Activated CD4-positive, alpha-beta memory T cell treated with anti-CD3 and anti-CD28 coated beads, Interleukin-2, amount 10 ng/mL, durations not matched to agents 7 days and 5 days (primary cell): ENCODE measurements around the gene ITPR1. TPM values are rescaled to one million over a fixed set of nuclear protein-coding genes. Genes with fewer than 3 reads are reported as not detected.

Experiments used
- CTCF ChIA-PET: fragments of 350-600 bp; sonication (Branson Sonifier 250); formaldehyde crosslinking; loops from one replicate; lab custom pipeline; 2021; ENCODE audit warnings: antibody characterized with exemption, inconsistent platforms; lab: Charles Lee
- POLR2A ChIA-PET: fragments of 350-600 bp; sonication (Branson Sonifier 250); formaldehyde crosslinking; loops from one replicate; lab custom pipeline; 2021; ENCODE audit warnings: antibody characterized with exemption; lab: Charles Lee
- DNase-seq: peaks from one replicate; pipeline ENCODE4 v3.0.0-alpha.2; 2020
- H3K27ac Mint-ChIP-seq: one replicate; pipeline ENCODE4 v1.8.0; 2021; ENCODE audit warnings: mild to moderate bottlenecking, mixed read lengths
- H3K27me3 Mint-ChIP-seq: one replicate; pipeline ENCODE4 v1.8.0; 2021; ENCODE audit warnings: mixed read lengths
- H3K36me3 Mint-ChIP-seq: one replicate; pipeline ENCODE4 v1.8.0; 2021; ENCODE audit warnings: low read depth, mixed read lengths
- H3K4me1 Mint-ChIP-seq: one replicate; pipeline ENCODE4 v1.8.0; 2021; ENCODE audit warnings: mixed read lengths
- H3K4me3 Mint-ChIP-seq: one replicate; pipeline ENCODE4 v1.8.0; 2021; ENCODE audit warnings: mild to moderate bottlenecking, mixed read lengths
- H3K9me3 Mint-ChIP-seq: one replicate; pipeline ENCODE4 v1.8.0; 2021; ENCODE audit warnings: mixed read lengths
- total RNA-seq, 2 experiments: library from RNA; stranded (reverse); gene quantifications; one replicate each; pipeline ENCODE4 v1.2.3, GENCODE V29; 2021

The ITPR1 gene
- total RNA-seq, 2 experiments from 2014 or later: 59.6 to 64.3 TPM

GRCh38 chr3:4809922-4810321 lies 316.8 kb downstream of the ITPR1 start:
- H3K27me3 Mint-ChIP-seq: no peaks in the 10 kb centered on the region
- no peaks in the 10 kb centered on the region for H3K9me3 Mint-ChIP-seq
- H3K27ac Mint-ChIP-seq: peak overlapping the region; percentile 37
- peaks cover 76% of the 10 kb centered on the region for H3K36me3 Mint-ChIP-seq
- no peak for DNase-seq
- no peak overlapping the region for H3K4me3 Mint-ChIP-seq
- ChIA-PET CTCF (interaction anchor here (0.7 to 1.6 kb wide), 9 partner anchors 12 to 212 kb away, joined by 3 to 7 read pairs (median 3); no protein-coding TSS in a partner anchor), POLR2A (interaction anchor here (0.9 to 1.4 kb wide), 2 partner anchors 15 to 169 kb away, joined by 4 to 5 read pairs; partner anchors contain the start of gene BHLHE40)
- H3K4me1 Mint-ChIP-seq: peaks cover 54% of the 10 kb centered on the region

DNA sequence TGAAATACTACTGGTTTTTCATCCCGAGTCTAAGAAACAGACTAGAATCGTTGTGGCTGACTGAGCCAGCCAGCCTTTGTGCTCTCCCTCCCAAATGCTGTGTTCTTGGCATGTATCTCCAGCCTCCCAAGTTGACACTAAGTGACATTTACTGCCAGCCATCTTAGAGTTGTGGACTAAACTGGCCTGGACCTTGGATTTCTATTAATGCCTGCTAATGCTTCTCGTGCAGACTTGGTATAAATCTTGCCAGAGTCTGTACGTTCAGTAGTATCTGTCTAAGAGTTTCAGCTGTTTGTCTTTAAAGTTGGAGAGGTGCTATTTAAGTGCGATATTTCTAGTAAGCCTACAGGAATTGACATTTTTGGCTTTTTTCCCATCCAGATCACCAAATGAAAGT lies 319.4 kb downstream of the ITPR1 start:
- POLR2A ChIA-PET: interaction anchor here (1.3 kb wide), 1 partner anchor 9 kb away, joined by 3 read pairs; no protein-coding TSS in a partner anchor
- Mint-ChIP-seq H3K36me3 (peaks cover 79% of the 10 kb centered on the region), H3K9me3 (peaks cover 5% of the 10 kb centered on the region), H3K4me1 (peaks cover 29% of the 10 kb centered on the region), H3K4me3 (no peak overlapping the region), H3K27ac (no peak overlapping the region), H3K27me3 (no peaks in the 10 kb centered on the region)
- CTCF ChIA-PET: interaction anchor here (0.9 kb wide), 1 partner anchor 167 kb away, joined by 3 read pairs; no protein-coding TSS in a partner anchor
- no peak for DNase-seq

DNA sequence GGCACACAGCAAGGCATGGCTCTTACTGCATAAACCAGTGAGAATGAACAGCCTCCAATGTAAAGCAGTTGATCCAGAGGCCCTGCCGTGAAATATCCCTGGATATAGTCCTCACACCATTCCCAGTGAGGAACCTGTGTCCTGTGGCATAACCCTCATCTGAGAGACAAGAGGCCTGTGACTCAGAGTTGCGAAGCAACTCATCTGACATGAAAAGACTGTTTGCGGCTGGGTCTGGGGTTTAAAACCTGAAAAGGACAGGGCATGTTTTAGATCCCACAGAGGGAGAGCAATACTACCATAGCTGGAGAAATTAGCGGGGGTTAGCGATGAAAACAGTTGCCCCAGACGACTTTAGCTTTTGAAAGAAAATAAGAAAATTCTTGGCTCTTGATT lies 320.8 kb downstream of the ITPR1 start:
- Mint-ChIP-seq H3K27me3 (no peaks in the 10 kb centered on the region), H3K4me3 (no peak overlapping the region), H3K27ac (no peak overlapping the region), H3K4me1 (peaks cover 17% of the 10 kb centered on the region), H3K36me3 (peaks cover 79% of the 10 kb centered on the region), H3K9me3 (peaks cover 5% of the 10 kb centered on the region)
- ChIA-PET CTCF (no interaction called here), POLR2A (interaction anchor here (1.7 kb wide), 1 partner anchor 12 kb away, joined by 5 read pairs; no protein-coding TSS in a partner anchor)
- DNase-seq: no peak

GRCh38 chr3:4814305-4814903 lies 321.3 kb downstream of the ITPR1 start:
- H3K36me3 Mint-ChIP-seq: peaks cover 82% of the 10 kb centered on the region
- H3K27me3 Mint-ChIP-seq: no peaks in the 10 kb centered on the region
- H3K4me1 Mint-ChIP-seq: peaks cover 18% of the 10 kb centered on the region
- H3K4me3 Mint-ChIP-seq: no peak overlapping the region
- H3K9me3 Mint-ChIP-seq: peaks cover 5% of the 10 kb centered on the region
- ChIA-PET POLR2A (interaction anchor here (1.7 kb wide), 1 partner anchor 11 kb away, joined by 5 read pairs; no protein-coding TSS in a partner anchor), CTCF (no interaction called here)
- DNase-seq: no peak
- H3K27ac Mint-ChIP-seq: no peak overlapping the region

GRCh38 chr3:4814904-4815574 lies 321.9 kb downstream of the ITPR1 start:
- no peak for DNase-seq
- H3K4me3 Mint-ChIP-seq: no peak overlapping the region
- POLR2A ChIA-PET: interaction anchor here (1.7 kb wide), 1 partner anchor 11 kb away, joined by 5 read pairs; no protein-coding TSS in a partner anchor
- peaks cover 16% of the 10 kb centered on the region for H3K4me1 Mint-ChIP-seq
- peaks cover 82% of the 10 kb centered on the region for H3K36me3 Mint-ChIP-seq
- no peaks in the 10 kb centered on the region for H3K27me3 Mint-ChIP-seq
- H3K9me3 Mint-ChIP-seq: peaks cover 5% of the 10 kb centered on the region
- H3K27ac Mint-ChIP-seq: no peak overlapping the region
- CTCF ChIA-PET: interaction anchor here (0.8 kb wide), 1 partner anchor 9 kb away, joined by 3 read pairs; no protein-coding TSS in a partner anchor

- POLR2A ChIA-PET: interaction anchor here (1.0 kb wide), 1 partner anchor 163 kb away, joined by 3 read pairs; the partner anchor contains the start of gene BHLHE40
Observed at GRCh38 chr3:4816306-4816705, 323.2 kb downstream of the ITPR1 start.

DNA sequence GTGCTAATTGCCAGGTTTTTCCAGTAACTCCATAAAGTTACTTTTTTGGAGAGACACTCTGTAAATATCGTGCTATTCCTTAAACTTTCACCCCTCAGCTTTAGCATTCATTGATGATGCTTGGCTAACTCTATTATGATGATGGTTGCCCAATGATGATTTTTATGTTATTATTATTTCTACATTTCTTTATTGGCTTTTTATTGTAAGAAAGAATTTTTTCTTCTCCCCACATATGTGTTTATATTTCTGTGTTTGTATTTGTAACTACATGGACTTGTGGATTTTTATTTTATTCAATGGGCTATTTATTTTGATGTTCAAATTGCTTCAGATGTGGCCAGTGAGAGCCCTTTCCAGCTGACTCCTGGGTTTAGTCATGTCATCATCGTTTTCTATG lies 323.6 kb downstream of the ITPR1 start:
- ChIA-PET CTCF (no interaction called here), POLR2A (interaction anchor here (1.0 kb wide), 2 partner anchors 14 to 163 kb away, joined by 3 read pairs; partner anchors contain the start of gene BHLHE40)
- Mint-ChIP-seq H3K36me3 (peaks cover 81% of the 10 kb centered on the region), H3K4me1 (peaks cover 22% of the 10 kb centered on the region), H3K9me3 (peaks cover 5% of the 10 kb centered on the region), H3K4me3 (no peak overlapping the region), H3K27ac (no peak overlapping the region), H3K27me3 (no peaks in the 10 kb centered on the region)
- DNase-seq: no peak

More at GRCh38 chr3:4816306-4816705, 323.2 kb downstream of the ITPR1 start:
- H3K36me3 Mint-ChIP-seq: peaks cover 81% of the 10 kb centered on the region
- H3K4me3 Mint-ChIP-seq: no peak overlapping the region
- H3K4me1 Mint-ChIP-seq: peaks cover 18% of the 10 kb centered on the region
- CTCF ChIA-PET: interaction anchor here (0.8 kb wide), 1 partner anchor 10 kb away, joined by 3 read pairs; no protein-coding TSS in a partner anchor
- peaks cover 5% of the 10 kb centered on the region for H3K9me3 Mint-ChIP-seq
- no peak overlapping the region for H3K27ac Mint-ChIP-seq
- DNase-seq: no peak
- H3K27me3 Mint-ChIP-seq: no peaks in the 10 kb centered on the region

DNA sequence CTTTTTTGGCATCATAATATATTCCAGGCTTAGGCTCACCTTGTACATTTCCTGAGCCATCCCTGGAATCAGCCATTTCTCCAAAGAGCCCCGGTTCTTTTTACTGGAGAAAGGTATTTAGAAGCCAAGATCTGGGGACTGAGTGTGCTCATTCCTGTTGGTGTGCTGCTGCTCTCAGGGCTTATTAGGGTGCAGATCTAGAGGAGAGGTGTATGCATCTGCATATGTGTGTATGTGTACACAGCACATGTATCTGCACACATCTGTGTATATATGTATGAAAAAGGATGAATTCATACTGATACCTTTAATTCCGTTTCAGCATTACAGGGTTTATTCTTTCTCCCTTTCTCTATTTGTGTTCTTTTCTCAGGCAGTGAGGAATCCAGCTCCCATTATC lies 324.0 kb downstream of the ITPR1 start:
- Mint-ChIP-seq H3K27ac (no peak overlapping the region), H3K4me3 (no peak overlapping the region), H3K27me3 (no peaks in the 10 kb centered on the region), H3K36me3 (peaks cover 83% of the 10 kb centered on the region), H3K4me1 (peaks cover 26% of the 10 kb centered on the region), H3K9me3 (peaks cover 5% of the 10 kb centered on the region)
- DNase-seq: no peak
- ChIA-PET CTCF (no interaction called here), POLR2A (interaction anchor here (1.0 kb wide), 2 partner anchors 13 to 162 kb away, joined by 3 read pairs; partner anchors contain the start of gene BHLHE40)

DNA sequence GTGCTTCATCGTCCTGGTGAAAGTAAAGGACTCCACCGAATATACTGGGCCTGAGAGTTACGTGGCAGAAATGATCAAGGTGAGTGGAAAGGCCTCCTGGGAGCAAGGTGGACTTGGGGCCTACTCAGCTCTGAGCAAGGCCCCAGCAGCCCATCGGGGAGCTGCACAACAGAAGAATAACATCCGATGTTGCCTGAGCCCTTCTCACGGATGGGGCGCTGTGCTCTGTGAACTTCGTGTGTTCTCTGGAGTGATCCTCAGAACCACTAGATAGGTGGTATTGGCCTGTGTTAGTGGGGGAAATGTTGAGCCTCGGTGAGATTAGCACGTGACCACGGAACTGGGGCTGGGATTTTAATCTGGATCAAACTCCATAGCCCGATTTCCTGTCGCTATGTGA lies 325.0 kb downstream of the ITPR1 start:
- Mint-ChIP-seq H3K4me3 (no peak overlapping the region), H3K27me3 (no peaks in the 10 kb centered on the region), H3K27ac (no peak overlapping the region), H3K4me1 (peaks cover 34% of the 10 kb centered on the region), H3K9me3 (peaks cover 5% of the 10 kb centered on the region), H3K36me3 (peaks cover 84% of the 10 kb centered on the region)
- ChIA-PET CTCF (no interaction called here), POLR2A (no interaction called here)
- no peak for DNase-seq

DNA sequence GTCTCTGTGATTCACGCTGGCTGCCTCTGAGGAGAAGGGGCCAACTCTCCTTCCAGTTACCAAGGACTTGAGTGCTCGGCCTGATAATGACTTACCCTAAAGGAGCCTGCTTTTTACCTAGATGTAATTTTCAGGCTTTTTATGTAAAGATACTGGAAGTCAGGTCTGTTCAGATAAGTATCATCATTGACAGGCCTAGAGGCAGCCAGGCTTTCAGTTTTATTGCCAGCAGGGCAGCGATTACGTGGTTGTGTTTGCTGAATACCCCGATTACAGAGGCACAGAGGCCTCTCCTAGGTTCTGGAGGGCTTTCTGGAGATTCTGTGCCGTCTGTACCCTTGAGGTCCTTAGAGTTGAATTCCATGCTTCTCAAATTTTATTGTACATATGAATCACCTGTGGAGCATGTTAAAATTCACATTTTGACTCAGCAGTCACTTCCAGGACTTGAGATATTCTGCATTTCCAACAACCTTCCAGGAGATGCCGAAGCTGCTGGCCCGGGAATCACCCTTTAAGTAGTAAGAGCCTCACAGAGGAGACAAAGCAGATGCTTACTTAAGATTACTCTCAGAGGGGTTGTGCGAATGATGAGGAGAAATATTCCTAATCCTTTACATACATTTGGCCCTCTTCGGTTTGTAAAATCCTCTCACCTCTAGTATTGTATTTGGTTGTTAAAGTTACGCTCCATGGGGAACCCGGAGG lies 326.0 kb downstream of the ITPR1 start:
- no peak overlapping the region for H3K4me3 Mint-ChIP-seq
- no peak for DNase-seq
- peaks cover 7% of the 10 kb centered on the region for H3K9me3 Mint-ChIP-seq
- CTCF ChIA-PET: no interaction called here
- H3K36me3 Mint-ChIP-seq: peaks cover 84% of the 10 kb centered on the region
- H3K4me1 Mint-ChIP-seq: peaks cover 43% of the 10 kb centered on the region
- no peaks in the 10 kb centered on the region for H3K27me3 Mint-ChIP-seq
- POLR2A ChIA-PET: interaction anchor here (1.0 kb wide), 1 partner anchor 160 kb away, joined by 3 read pairs; no protein-coding TSS in a partner anchor
- H3K27ac Mint-ChIP-seq: peak overlapping the region; percentile 12

GRCh38 chr3:4819746-4820145 lies 326.6 kb downstream of the ITPR1 start:
- Mint-ChIP-seq H3K27ac (peak overlapping the region; percentile 12), H3K9me3 (peaks cover 7% of the 10 kb centered on the region), H3K4me1 (peaks cover 49% of the 10 kb centered on the region), H3K36me3 (peaks cover 84% of the 10 kb centered on the region), H3K27me3 (no peaks in the 10 kb centered on the region), H3K4me3 (no peak overlapping the region)
- POLR2A ChIA-PET: interaction anchor here (1.0 to 3.3 kb wide), 3 partner anchors 11 to 159 kb away, joined by 3 to 36 read pairs (median 16); no protein-coding TSS in a partner anchor
- no peak for DNase-seq
- CTCF ChIA-PET: no interaction called here
